GM19463 (cell line): ENCODE results near the gene PSMD5.
A peak's percentile ranks its signal among the peaks of the same experiment; 100 is the strongest.
"Not testable (repeated sequence)": the region's sequence is repeated elsewhere in the genome, so short reads cannot be mapped to it uniquely, and the experiment has no call there.

Experiments used
- ATAC-seq: cut with Tn5 transposase; IDR thresholded peaks from one replicate; pipeline ENCODE4 v1.9.1; 2021; ENCODE audit warnings: mild to moderate bottlenecking, moderate library complexity; ENCODE audit not compliant: unreplicated experiment

PSMD5 gene

GRCh38 chr9:120808931-120809330, 33.8 kb downstream of the PSMD5 start:
- ATAC-seq, result no peak

- no peak for ATAC-seq
These were observed 34.9 kb downstream of the PSMD5 start for GRCh38 chr9:120807607-120808379.

GRCh38 chr9:120804784-120805363, 37.8 kb downstream of the PSMD5 start:
- ATAC-seq, result not testable (repeated sequence)

GRCh38 chr9:120801441-120801840, 41.3 kb downstream of the PSMD5 start:
- no peak for ATAC-seq

- ATAC-seq, result peak; percentile 96
These were observed 49.6 kb downstream of the PSMD5 start, which contains the start of gene FBXW2 for GRCh38 chr9:120792898-120793765. Gene FBXW2, minus strand, starts transcription at chr9:120793416. Its CDS starts 5,158 bp downstream, at chr9:120788258.

GRCh38 chr9:120791161-120791560, 51.6 kb downstream of the PSMD5 start:
- ATAC-seq, result no peak

GRCh38 chr9:120787933-120788332, 54.8 kb downstream of the PSMD5 start:
- ATAC-seq, result no peak

- no peak for ATAC-seq
These were observed 59.1 kb downstream of the PSMD5 start for GRCh38 chr9:120783602-120784047.

GRCh38 chr9:120781236-120781635, 61.5 kb downstream of the PSMD5 start:
- no peak for ATAC-seq

- no peak for ATAC-seq
These were observed 62.4 kb downstream of the PSMD5 start for GRCh38 chr9:120780367-120780766.

GRCh38 chr9:120779227-120779626, 63.5 kb downstream of the PSMD5 start:
- no peak for ATAC-seq

- no peak for ATAC-seq
These were observed 64.0 kb downstream of the PSMD5 start for GRCh38 chr9:120778758-120779157.

GRCh38 chr9:120777229-120777628, 65.5 kb downstream of the PSMD5 start:
- ATAC-seq, result no peak

GRCh38 chr9:120776788-120777187, 65.9 kb downstream of the PSMD5 start:
- ATAC-seq, result no peak

- ATAC-seq, result no peak
These were observed 66.9 kb downstream of the PSMD5 start for GRCh38 chr9:120775859-120776258.

- ATAC-seq, result no peak
These were observed 68.0 kb downstream of the PSMD5 start for GRCh38 chr9:120774719-120775118.

- no peak for ATAC-seq
These were observed 69.5 kb downstream of the PSMD5 start for GRCh38 chr9:120773256-120773655.

- no peak for ATAC-seq
These were observed 71.8 kb downstream of the PSMD5 start for GRCh38 chr9:120770931-120771330.

GRCh38 chr9:120768886-120769285, 73.8 kb downstream of the PSMD5 start:
- ATAC-seq, result no peak

- ATAC-seq, result no peak
These were observed 74.5 kb downstream of the PSMD5 start for GRCh38 chr9:120768247-120768646.

GRCh38 chr9:120767451-120767850, 75.3 kb downstream of the PSMD5 start:
- ATAC-seq, result no peak
